Heart left ventricle (tissue), 16 donors: ENCODE measurements around the gene CIAO1. TPM values are rescaled to one million over a fixed set of nuclear protein-coding genes. Genes with fewer than 3 reads are reported as not detected.
"Not testable (repeated sequence)": the region's sequence is repeated elsewhere in the genome, so short reads cannot be mapped to it uniquely, and the experiment has no call there.

Experiments used
- ATAC-seq, 4 donors: fragments of 200-7000 bp; cut with Tn5 transposase; one replicate each; pipeline ENCODE4 v1.9.1; 2020 to 2022; ENCODE audit warnings: moderate library complexity in 4 of 4, mild to moderate bottlenecking in 3 of 4, moderate number of reproducible peaks in 1 of 4
- DNase-seq, 5 donors: peaks; one replicate each; pipeline ENCODE4 v3.0.0-alpha.2; 2020
- H3K27ac ChIP-seq, 12 donors: fragments of 200-600 bp; sonication (generic) in 4 of 12; one replicate each; pipeline versions ENCODE4 v1.5.0 to v1.8.0; 2016 to 2022; ENCODE audit warnings: mild to moderate bottlenecking in 2 of 12
- H3K27me3 ChIP-seq, 9 donors: fragments of 200-600 bp; sonication (generic) in 2 of 9; one replicate each; pipeline versions ENCODE4 v1.5.1 to v1.8.0; 2016 to 2022; ENCODE audit warnings: mild to moderate bottlenecking in 3 of 9
- H3K36me3 ChIP-seq, 9 donors: fragments of 200-600 bp; sonication (generic) in 2 of 9; one replicate each; pipeline versions ENCODE4 v1.5.0 to v1.8.0; 2018 to 2022; ENCODE audit warnings: mild to moderate bottlenecking in 2 of 9
- H3K4me1 ChIP-seq, 12 donors: fragments of 200-600 bp; sonication (generic) in 4 of 12; one replicate each; pipeline versions ENCODE4 v1.5.0 to v1.8.0; 2016 to 2022; ENCODE audit warnings: mild to moderate bottlenecking in 3 of 12
- H3K4me3 ChIP-seq, 12 donors: fragments of 200-600 bp; sonication (generic) in 4 of 12; one replicate each; pipeline versions ENCODE4 v1.5.0 to v1.8.0; 2017 to 2022; ENCODE audit warnings: mild to moderate bottlenecking in 9 of 12, moderate library complexity in 4 of 12
- H3K9me3 ChIP-seq, 12 donors: fragments of 200-600 bp; sonication (generic) in 4 of 12; one replicate each; pipeline versions ENCODE4 v1.5.0 to v1.8.0; 2016 to 2022; ENCODE audit warnings: mild to moderate bottlenecking in 1 of 12
- CTCF ChIP-seq, 12 donors: fragments of 200-600 bp; sonication (generic) in 4 of 12; IDR thresholded peaks; one replicate each; pipeline versions ENCODE4 v1.5.0 to v1.8.0; 2018 to 2022; ENCODE audit warnings: antibody characterized with exemption in 12 of 12, mild to moderate bottlenecking in 5 of 12
- POLR2A ChIP-seq, 2 donors: fragments of 450-650 bp; IDR thresholded peaks; one replicate each; pipeline ENCODE4 v1.6.1; 2017; ENCODE audit warnings: antibody characterized with exemption in 2 of 2, mild to moderate bottlenecking in 2 of 2, moderate library complexity in 2 of 2
- WGBS, 4 donors: extraction: QIAGEN DNeasy Blood & Tissue Kit in 2 of 4; methylation state at CpG; one replicate each; pipeline versions ENCODE4 v1.1.5 to v1.1.7; 2013 to 2018; 5-methylcytosine and 5-hydroxymethylcytosine counted together
- intact Hi-C, 10 donors: fragments of 100-400 bp; cut with DNase I; formaldehyde crosslinking; loops; one replicate each; pipeline versions ENCODE4 v1.11.1 to v1.14.2; 2022
- polyA plus RNA-seq, 2 donors: library from polyadenylated mRNA; stranded (reverse); fragments of 200-250 nt; gene quantifications; one replicate each; pipeline ENCODE4 v1.2.3, GENCODE V29; 2013
- total RNA-seq, 9 donors: library from RNA; depleted of rRNA in 2 of 9; stranded (reverse); fragments of >200 nt in 2 of 9; fragmentation: NEBNext Ultra II Directional in 3 of 9; extraction: Animal tissue kit (Norgen Biotek cat#: 25700) in 3 of 9; gene quantifications; one replicate each; pipeline versions ENCODE4 v1.1.0 to v1.2.4, GENCODE V29; 2016 to 2023
- donor health status: ischemic (EF 13 %, LVEDD 7.1; RV severe dilation, severe dysfunction).
- donor health status: healthy with polysubstance abuse.
- donor health status: DM: no; HTN: yes; CAD: no.
- donor health status: DM: no; HTN: no; CAD: no.
- donor health status: ischemic (EF 25% LVEDD 6.9; RV normal size, moderate dysfunction).
- donor health status: ischemic (EF 25% LVEDD 5.7; RV mildly dilated, moderate dysfunction).
- donor health status: healthy.
- donor health status: DM: yes; HTN: yes; CAD: no.
- donor health status: ischemic (EF 35%, LVEDD 5.7; RV mildly dilated, moderate dysfunction).
- donor health status: nonischemic (EF 11% LVEDD 7.7; RV severe dilation, severe dysfunction).
- donor health status: DM: yes; HTN: yes; CAD: no.
- donor health status: PGD.
- donor health status: ischemic (EF 29% LVEDD 5.4; RV normal size, mild dysfunction).
- donor health status: nonischemic (EF 23%, LVEDD 6.1; RV moderate dilation, normal function).

The CIAO1 gene
- total and polyA plus RNA-seq, 11 donors: 20.5 to 109 (median 68.7) TPM

GRCh38 chr2:96253006-96253405, 13.0 kb upstream of the CIAO1 start:
- Histone ChIP-seq H3K27ac (peak overlapping the region in 11 of 12 donors; percentile 41 to 96 (median 71)), H3K27me3 (no peaks in the 10 kb centered on the region), H3K4me1 (peaks cover 7 to 92% (median 79%) of the 10 kb centered on the region in 12 donors), H3K9me3 (no peaks in the 10 kb centered on the region), H3K4me3 (no peak overlapping the region), H3K36me3 (peaks cover 0 to 58% (median 51%) of the 10 kb centered on the region in 9 donors)
- ATAC-seq (peak in 3 of 4 donors; percentile 14 to 34 (median 26)), DNase-seq (no peak)
- intact Hi-C loops: loop anchor here in 4 of 10 donors (5.0 kb wide), 2 partner anchors 41 to 46 kb away; partner anchors contain the start of gene STARD7 (in 3 of the 4)
- peak in 5 of 12 donors; percentile 2 to 43 (median 23) for TF ChIP-seq CTCF (IDR thresholded peaks at IDR 0.05)
- TF ChIP-seq POLR2A (IDR thresholded peaks at IDR 0.05): no peak
- 69 to 78% (median 73%) methylated on average over 7 of the region's 7 CpGs for WGBS, 4 donors

GRCh38 chr2:96254571-96254970, 11.5 kb upstream of the CIAO1 start:
- 44 to 56% (median 51%) methylated on average over 11 of the region's 11 CpGs for WGBS, 4 donors

GRCh38 chr2:96256611-96257113, 9.4 kb upstream of the CIAO1 start:
- intact Hi-C loops: no loop called here
- ATAC-seq (no peak), DNase-seq (no peak)
- H3K27ac ChIP-seq: peak overlapping the region; percentile 62 to 96 (median 92)
- no peaks in the 10 kb centered on the region for H3K27me3 ChIP-seq
- no peak for TF ChIP-seq POLR2A (IDR thresholded peaks at IDR 0.05)
- TF ChIP-seq CTCF (IDR thresholded peaks at IDR 0.05): no peak
- peaks cover 37 to 100% (median 92%) of the 10 kb centered on the region in 12 donors for H3K4me1 ChIP-seq
- WGBS, 4 donors: 56 to 65% (median 60%) methylated on average over 6 of the region's 6 CpGs
- peaks cover 0 to 64% (median 57%) of the 10 kb centered on the region in 9 donors for H3K36me3 ChIP-seq
- peak overlapping the region in 1 of 12 donors; percentile 19 for H3K4me3 ChIP-seq
- no peaks in the 10 kb centered on the region for H3K9me3 ChIP-seq

More at GRCh38 chr2:96254571-96254970, 11.5 kb upstream of the CIAO1 start:
- peak overlapping the region; percentile 35 to 96 (median 75) for H3K27ac ChIP-seq
- ATAC-seq (peak in 3 of 4 donors; percentile 4 to 42 (median 21)), DNase-seq (peak in 4 of 5 donors; percentile 50 to 65 (median 58))
- TF ChIP-seq CTCF (IDR thresholded peaks at IDR 0.05) (no peak), POLR2A (IDR thresholded peaks at IDR 0.05) (no peak)
- peaks cover 20 to 100% (median 90%) of the 10 kb centered on the region in 12 donors for H3K4me1 ChIP-seq
- H3K27me3 ChIP-seq: no peaks in the 10 kb centered on the region
- no peaks in the 10 kb centered on the region for H3K9me3 ChIP-seq
- intact Hi-C loops: loop anchor here in 4 of 10 donors (5.0 kb wide), 2 partner anchors 42 to 47 kb away; partner anchors contain the start of gene STARD7 (in 3 of the 4)
- H3K4me3 ChIP-seq: peak overlapping the region in 1 of 12 donors; percentile 12
- H3K36me3 ChIP-seq: peaks cover 0 to 65% (median 53%) of the 10 kb centered on the region in 9 donors

GRCh38 chr2:96257744-96258143, 8.3 kb upstream of the CIAO1 start:
- H3K9me3 ChIP-seq, H3K27me3 ChIP-seq, ATAC-seq, H3K4me3 ChIP-seq, DNase-seq: not testable (repeated sequence)
- H3K27ac ChIP-seq: peak overlapping the region; percentile 62 to 96 (median 92)
- peaks cover 0 to 64% (median 55%) of the 10 kb centered on the region in 9 donors for H3K36me3 ChIP-seq
- 78 to 87% (median 79%) methylated on average over 3 of the region's 3 CpGs for WGBS, 4 donors
- intact Hi-C loops: loop anchor here in 1 of 10 donors (2.0 kb wide), 1 partner anchor 49 kb away; the partner anchor contains the start of gene STARD7
- peaks cover 37 to 100% (median 93%) of the 10 kb centered on the region in 12 donors for H3K4me1 ChIP-seq
